ENCODE results near the gene FHIT. TPM values are rescaled to one million over a fixed set of nuclear protein-coding genes. Genes with fewer than 3 reads are reported as not detected.

Gene FHIT
- polyA plus RNA-seq, 1 donor: 35.8 TPM

DNA sequence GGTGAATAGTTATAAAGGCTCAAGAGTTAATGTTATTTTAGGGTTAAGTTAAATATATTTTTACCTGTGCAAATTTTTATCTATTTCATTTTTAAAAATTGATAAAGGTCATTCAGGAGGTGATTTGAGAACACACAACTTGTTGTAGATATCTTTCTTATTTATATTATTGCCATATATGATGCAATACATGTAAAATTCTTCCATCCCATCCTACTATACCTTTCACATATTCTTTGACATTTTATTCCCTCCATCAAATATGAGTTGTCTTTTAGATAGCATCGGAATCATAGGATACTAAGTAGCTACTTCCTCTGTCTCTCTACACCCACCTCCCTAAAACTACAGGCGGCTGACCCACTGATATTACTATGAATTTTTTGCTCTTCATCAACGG, 734.1 kb downstream of the FHIT start:
- no peaks in the 10 kb centered on the region for H3K27me3 ChIP-seq (ENCODE audit: control insufficient read depth, insufficient read depth, low read length)
- DNase-seq: no peak
- no peaks in the 10 kb centered on the region for H3K36me3 ChIP-seq (ENCODE audit: control insufficient read depth, insufficient read depth, low read length)
- H3K9me3 ChIP-seq (ENCODE audit: control insufficient read depth, low read depth, low read length): no peaks in the 10 kb centered on the region
- 100% methylated on average over 2 of the region's 3 CpGs for WGBS (ENCODE audit: insufficient coverage, low lambda C conversion rate)
- no peaks in the 10 kb centered on the region for H3K4me1 ChIP-seq (ENCODE audit: control insufficient read depth, insufficient read depth, low read length)
- no peak overlapping the region for H3K4me3 ChIP-seq (ENCODE audit: low read length)
- no peak overlapping the region for H3K27ac ChIP-seq (ENCODE audit: low read length)

DNA sequence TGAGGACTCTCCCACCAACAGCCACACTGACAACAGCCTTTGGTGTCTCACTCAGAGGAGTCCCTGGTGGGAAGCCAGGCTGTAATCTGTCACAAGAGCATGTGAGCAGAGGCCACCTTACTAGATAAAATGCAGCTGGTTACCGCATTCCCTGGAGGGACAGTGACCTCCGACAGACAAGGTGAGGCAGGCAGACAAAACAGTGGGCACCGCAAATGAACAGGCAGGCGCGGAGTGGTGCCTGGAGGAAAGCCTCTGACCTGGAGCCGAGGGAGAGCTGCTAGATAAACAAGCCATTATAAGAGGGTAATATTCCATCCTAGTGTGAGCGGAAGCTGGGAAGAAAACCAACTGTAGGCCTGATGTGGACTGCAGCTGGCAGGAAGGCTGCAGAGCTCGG, 736.4 kb downstream of the FHIT start:
- no CpG with 5 or more reads among the region's 8 CpGs for WGBS (ENCODE audit: insufficient coverage, low lambda C conversion rate)
- H3K36me3 ChIP-seq (ENCODE audit: control insufficient read depth, insufficient read depth, low read length): no peaks in the 10 kb centered on the region

DNA sequence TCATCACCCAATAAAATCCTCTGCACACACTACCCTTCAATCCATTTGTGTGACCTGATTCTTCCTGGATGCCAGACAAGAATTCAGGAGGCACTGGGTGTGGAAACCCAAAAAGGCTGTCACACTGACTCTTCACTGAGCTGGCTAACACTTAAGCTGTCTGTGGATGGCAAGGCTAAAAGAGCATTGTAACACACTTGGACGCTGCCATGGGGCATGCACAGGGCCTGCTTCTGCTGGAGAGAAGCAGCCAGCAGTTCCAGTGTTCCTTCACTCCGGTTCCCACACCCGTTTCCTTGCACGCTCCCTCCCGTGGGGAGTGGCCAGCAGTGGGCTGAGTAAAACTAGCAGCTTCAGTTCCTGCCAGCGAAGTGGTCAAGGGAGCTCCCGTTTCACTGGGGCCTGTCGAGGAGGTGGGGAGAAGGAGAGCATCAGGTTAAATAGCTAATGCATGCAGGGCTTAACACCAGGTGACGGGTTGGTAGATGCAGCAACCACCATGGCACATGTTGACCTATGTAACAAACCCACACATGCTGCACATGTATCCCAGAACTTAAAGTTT, 737.1 kb downstream of the FHIT start:
- Histone ChIP-seq H3K27me3 (ENCODE audit: control insufficient read depth, insufficient read depth, low read length) (no peaks in the 10 kb centered on the region), H3K27ac (ENCODE audit: low read length) (no peak overlapping the region), H3K36me3 (ENCODE audit: control insufficient read depth, insufficient read depth, low read length) (no peaks in the 10 kb centered on the region), H3K9me3 (ENCODE audit: control insufficient read depth, low read depth, low read length) (no peaks in the 10 kb centered on the region), H3K4me3 (ENCODE audit: low read length) (no peak overlapping the region), H3K4me1 (ENCODE audit: control insufficient read depth, insufficient read depth, low read length) (no peaks in the 10 kb centered on the region)
- WGBS (ENCODE audit: insufficient coverage, low lambda C conversion rate): no CpG with 5 or more reads among the region's 9 CpGs
- no peak for DNase-seq

More for the DNA sequence above, 736.4 kb downstream of the FHIT start:
- Histone ChIP-seq H3K27me3 (ENCODE audit: control insufficient read depth, insufficient read depth, low read length) (no peaks in the 10 kb centered on the region), H3K4me1 (ENCODE audit: control insufficient read depth, insufficient read depth, low read length) (no peaks in the 10 kb centered on the region), H3K27ac (ENCODE audit: low read length) (no peak overlapping the region), H3K9me3 (ENCODE audit: control insufficient read depth, low read depth, low read length) (no peaks in the 10 kb centered on the region), H3K4me3 (ENCODE audit: low read length) (no peak overlapping the region)
- no peak for DNase-seq

DNA sequence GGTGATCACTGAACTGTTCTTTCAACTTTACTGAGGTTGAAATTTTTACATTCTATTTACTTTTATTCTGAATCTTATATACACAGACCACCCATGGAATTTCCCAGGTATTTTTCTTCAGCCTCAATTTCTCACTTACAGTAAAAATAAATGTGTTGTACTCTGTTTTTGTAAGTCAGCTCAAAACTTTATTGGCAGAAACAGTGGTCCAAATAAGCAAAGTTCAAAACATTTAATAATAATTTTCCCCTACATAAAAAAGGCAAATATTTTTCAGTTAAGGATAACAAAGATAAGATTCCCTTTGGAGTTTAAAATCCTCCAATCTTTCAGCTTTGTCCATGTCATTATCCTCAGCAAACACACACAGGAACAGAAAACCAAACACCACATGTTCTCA, 738.0 kb downstream of the FHIT start:
- Histone ChIP-seq H3K27ac (ENCODE audit: low read length) (no peak overlapping the region), H3K4me3 (ENCODE audit: low read length) (no peak overlapping the region), H3K36me3 (ENCODE audit: control insufficient read depth, insufficient read depth, low read length) (no peaks in the 10 kb centered on the region), H3K27me3 (ENCODE audit: control insufficient read depth, insufficient read depth, low read length) (no peaks in the 10 kb centered on the region), H3K9me3 (ENCODE audit: control insufficient read depth, low read depth, low read length) (no peaks in the 10 kb centered on the region), H3K4me1 (ENCODE audit: control insufficient read depth, insufficient read depth, low read length) (no peaks in the 10 kb centered on the region)
- DNase-seq: no peak

DNA sequence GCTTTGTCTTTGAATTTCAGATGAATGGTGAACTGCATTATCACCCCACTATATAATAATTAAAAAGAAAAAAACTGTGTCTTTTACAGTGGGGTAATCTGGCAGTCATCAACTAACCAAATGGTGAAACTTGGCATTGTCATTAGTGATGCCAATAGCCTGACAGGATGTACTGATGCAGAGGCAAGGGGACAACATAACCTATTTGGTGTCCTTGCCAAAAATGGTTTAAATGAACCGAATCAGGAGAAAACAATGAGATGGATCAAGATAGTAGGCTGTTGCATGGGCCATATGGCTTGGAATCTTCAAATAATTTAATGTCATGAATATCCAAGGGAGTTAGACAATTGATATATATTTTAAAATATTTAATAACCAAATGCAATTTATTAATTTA, 738.7 kb downstream of the FHIT start:
- H3K36me3 ChIP-seq (ENCODE audit: control insufficient read depth, insufficient read depth, low read length): no peaks in the 10 kb centered on the region
- 100% methylated on average over 1 of the region's 1 CpG for WGBS (ENCODE audit: insufficient coverage, low lambda C conversion rate)

DNA sequence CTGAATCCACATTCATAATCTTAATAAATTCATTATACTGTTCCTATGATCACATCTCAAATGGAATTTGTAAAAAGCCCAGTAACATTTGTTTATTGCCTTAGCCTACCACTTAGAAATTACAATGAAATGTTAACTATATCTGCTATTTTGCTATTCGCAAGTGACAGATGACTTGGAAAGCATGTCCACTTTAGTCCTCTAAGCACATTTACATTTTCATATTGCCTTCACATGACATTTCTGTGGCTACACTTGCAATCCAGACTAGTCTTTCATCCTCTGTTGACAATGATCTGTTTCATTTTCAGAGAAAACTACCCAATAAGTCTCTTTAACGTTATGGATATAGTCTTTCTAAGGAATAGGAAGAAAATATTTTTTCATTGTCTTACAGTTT, 741.8 kb downstream of the FHIT start:
- no peak overlapping the region for H3K27ac ChIP-seq (ENCODE audit: low read length)
- 86% methylated on average over 2 of the region's 2 CpGs for WGBS (ENCODE audit: insufficient coverage, low lambda C conversion rate)
- no peaks in the 10 kb centered on the region for H3K4me1 ChIP-seq (ENCODE audit: control insufficient read depth, insufficient read depth, low read length)
- no peaks in the 10 kb centered on the region for H3K27me3 ChIP-seq (ENCODE audit: control insufficient read depth, insufficient read depth, low read length)
- H3K36me3 ChIP-seq (ENCODE audit: control insufficient read depth, insufficient read depth, low read length): no peaks in the 10 kb centered on the region
- no peak for DNase-seq
- H3K4me3 ChIP-seq (ENCODE audit: low read length): no peak overlapping the region
- H3K9me3 ChIP-seq (ENCODE audit: control insufficient read depth, low read depth, low read length): no peaks in the 10 kb centered on the region

More for the DNA sequence above, 738.7 kb downstream of the FHIT start:
- Histone ChIP-seq H3K27ac (ENCODE audit: low read length) (no peak overlapping the region), H3K9me3 (ENCODE audit: control insufficient read depth, low read depth, low read length) (no peaks in the 10 kb centered on the region), H3K4me1 (ENCODE audit: control insufficient read depth, insufficient read depth, low read length) (no peaks in the 10 kb centered on the region), H3K27me3 (ENCODE audit: control insufficient read depth, insufficient read depth, low read length) (no peaks in the 10 kb centered on the region), H3K4me3 (ENCODE audit: low read length) (no peak overlapping the region)
- DNase-seq: no peak

DNA sequence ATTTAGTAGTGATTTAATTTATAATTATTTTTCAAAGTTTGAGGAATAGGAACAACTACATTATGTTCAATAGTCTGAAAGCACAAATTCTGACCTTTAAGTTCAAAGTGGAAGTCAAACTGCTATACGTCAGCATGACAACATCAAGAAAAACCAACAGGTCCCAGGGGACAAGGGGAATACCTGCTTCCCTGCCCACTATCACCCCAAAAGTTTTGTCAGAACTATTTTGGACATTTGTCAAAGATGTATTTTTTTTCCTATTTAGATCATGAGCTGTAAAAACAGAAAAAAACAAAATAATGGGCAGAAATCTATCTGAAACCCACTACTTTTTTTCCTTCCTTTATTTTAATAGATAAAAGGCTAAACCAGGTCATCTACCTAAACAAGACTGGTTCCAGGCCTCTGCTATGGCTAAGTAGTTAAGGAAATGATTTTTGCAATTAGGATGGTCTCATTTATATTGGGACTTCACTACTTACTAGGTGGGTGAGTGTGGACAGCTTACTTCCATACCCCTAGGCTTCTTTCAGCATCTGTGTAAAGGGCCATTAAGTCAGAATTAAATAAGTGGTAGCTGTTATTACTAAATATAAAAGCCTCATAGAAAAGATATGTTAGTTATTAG, 746.3 kb downstream of the FHIT start:
- DNase-seq: no peak
- Histone ChIP-seq H3K27me3 (ENCODE audit: control insufficient read depth, insufficient read depth, low read length) (no peaks in the 10 kb centered on the region), H3K27ac (ENCODE audit: low read length) (no peak overlapping the region), H3K4me3 (ENCODE audit: low read length) (no peak overlapping the region), H3K36me3 (ENCODE audit: control insufficient read depth, insufficient read depth, low read length) (no peaks in the 10 kb centered on the region), H3K9me3 (ENCODE audit: control insufficient read depth, low read depth, low read length) (no peaks in the 10 kb centered on the region), H3K4me1 (ENCODE audit: control insufficient read depth, insufficient read depth, low read length) (no peaks in the 10 kb centered on the region)
- WGBS (ENCODE audit: insufficient coverage, low lambda C conversion rate): 100% methylated on average over 1 of the region's 1 CpG

DNA sequence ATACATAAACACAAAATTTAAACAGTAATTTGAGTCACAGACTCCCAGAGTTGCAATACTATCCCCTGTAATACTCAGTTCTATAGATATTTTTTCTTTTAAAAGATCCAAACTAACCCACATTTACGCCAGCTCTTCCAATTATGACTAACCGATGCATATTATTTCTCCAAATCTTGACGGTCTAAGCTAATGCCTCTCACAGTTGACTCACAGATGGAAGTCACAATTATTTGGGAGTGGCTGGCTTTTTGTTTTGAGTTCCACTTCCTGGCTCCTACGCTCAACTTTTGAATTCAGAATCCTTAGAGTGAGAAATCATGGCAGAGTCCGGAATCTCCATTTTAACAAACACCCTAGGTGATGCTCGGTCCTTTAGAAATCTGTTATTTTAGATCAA, 749.9 kb downstream of the FHIT start:
- Histone ChIP-seq H3K9me3 (ENCODE audit: control insufficient read depth, low read depth, low read length) (no peaks in the 10 kb centered on the region), H3K27me3 (ENCODE audit: control insufficient read depth, insufficient read depth, low read length) (no peaks in the 10 kb centered on the region), H3K36me3 (ENCODE audit: control insufficient read depth, insufficient read depth, low read length) (no peaks in the 10 kb centered on the region), H3K27ac (ENCODE audit: low read length) (no peak overlapping the region), H3K4me1 (ENCODE audit: control insufficient read depth, insufficient read depth, low read length) (no peaks in the 10 kb centered on the region), H3K4me3 (ENCODE audit: low read length) (no peak overlapping the region)
- no peak for DNase-seq
- WGBS (ENCODE audit: insufficient coverage, low lambda C conversion rate): no CpG with 5 or more reads among the region's 6 CpGs

DNA sequence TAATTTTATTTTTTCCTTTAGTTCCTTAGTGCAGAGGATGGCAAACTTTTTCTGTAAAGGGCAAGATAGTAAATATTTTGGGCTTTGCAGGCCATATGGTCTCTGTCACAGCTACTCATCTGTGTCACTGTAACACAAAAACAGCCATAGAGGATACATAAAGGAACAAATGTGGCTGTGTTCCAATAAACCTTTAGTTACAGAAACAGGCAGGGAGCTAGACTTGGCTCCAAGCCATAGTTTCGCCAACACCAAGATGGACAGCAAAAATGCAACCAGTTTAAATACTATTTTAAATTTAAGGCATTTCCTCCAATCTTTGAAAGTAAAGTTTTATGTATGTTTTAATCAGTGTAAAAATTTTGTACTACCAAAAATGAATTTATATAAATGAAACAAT, 753.4 kb downstream of the FHIT start:
- H3K4me1 ChIP-seq (ENCODE audit: control insufficient read depth, insufficient read depth, low read length): no peaks in the 10 kb centered on the region
- no peak for DNase-seq

DNA sequence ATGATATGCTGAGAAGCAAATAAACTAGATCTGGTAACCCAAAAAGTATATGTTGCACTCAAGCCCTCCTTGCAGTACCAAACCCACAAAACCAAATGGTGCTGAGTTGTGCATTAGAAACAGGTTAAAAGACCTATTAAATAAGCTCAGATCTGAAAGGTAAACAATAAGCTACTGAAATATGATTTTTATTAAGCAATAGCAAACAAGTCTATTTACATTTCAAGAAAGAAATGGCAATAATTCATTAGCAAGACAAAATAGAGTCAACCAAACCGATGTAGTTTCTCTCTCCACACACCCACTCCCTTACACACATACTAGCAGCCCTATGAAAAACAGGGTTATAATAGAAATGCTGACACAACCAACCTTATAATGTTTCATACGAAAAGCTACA, 760.3 kb downstream of the FHIT start:
- no peaks in the 10 kb centered on the region for H3K27me3 ChIP-seq (ENCODE audit: control insufficient read depth, insufficient read depth, low read length)
- no peak for DNase-seq
- 100% methylated on average over 1 of the region's 2 CpGs for WGBS (ENCODE audit: insufficient coverage, low lambda C conversion rate)
- peaks cover 4% of the 10 kb centered on the region for H3K4me1 ChIP-seq (ENCODE audit: control insufficient read depth, insufficient read depth, low read length)
- no peak overlapping the region for H3K27ac ChIP-seq (ENCODE audit: low read length)
- H3K9me3 ChIP-seq (ENCODE audit: control insufficient read depth, low read depth, low read length): no peaks in the 10 kb centered on the region
- H3K36me3 ChIP-seq (ENCODE audit: control insufficient read depth, insufficient read depth, low read length): no peaks in the 10 kb centered on the region
- no peak overlapping the region for H3K4me3 ChIP-seq (ENCODE audit: low read length)

More for the DNA sequence above, 753.4 kb downstream of the FHIT start:
- Histone ChIP-seq H3K4me3 (ENCODE audit: low read length) (no peak overlapping the region), H3K9me3 (ENCODE audit: control insufficient read depth, low read depth, low read length) (no peaks in the 10 kb centered on the region), H3K27ac (ENCODE audit: low read length) (no peak overlapping the region), H3K27me3 (ENCODE audit: control insufficient read depth, insufficient read depth, low read length) (no peaks in the 10 kb centered on the region), H3K36me3 (ENCODE audit: control insufficient read depth, insufficient read depth, low read length) (no peaks in the 10 kb centered on the region)
- 80% methylated on average over 1 of the region's 1 CpG for WGBS (ENCODE audit: insufficient coverage, low lambda C conversion rate)

DNA sequence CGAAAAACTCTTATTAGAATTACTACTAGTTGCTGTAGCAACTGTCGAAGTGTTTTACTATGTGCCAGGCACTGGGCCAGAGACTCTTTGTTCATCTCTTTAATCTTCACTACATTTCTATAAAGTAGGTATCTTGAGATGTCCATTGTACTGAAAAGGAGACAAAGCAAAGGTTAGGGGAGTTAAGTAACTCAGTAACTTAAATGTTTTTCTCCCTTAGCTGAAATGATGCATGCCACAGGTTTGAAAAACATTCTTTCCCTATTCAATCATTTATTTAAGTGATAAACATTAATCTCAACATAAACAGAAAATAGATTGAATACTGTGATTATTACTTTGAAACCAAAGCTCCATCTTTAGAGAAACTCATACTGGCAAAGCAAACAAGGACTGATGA, 776.2 kb downstream of the FHIT start:
- WGBS (ENCODE audit: insufficient coverage, low lambda C conversion rate): 42% methylated on average over 2 of the region's 2 CpGs
- no peak for DNase-seq
- no peaks in the 10 kb centered on the region for H3K27me3 ChIP-seq (ENCODE audit: control insufficient read depth, insufficient read depth, low read length)
- H3K4me3 ChIP-seq (ENCODE audit: low read length): no peak overlapping the region
- no peak overlapping the region for H3K27ac ChIP-seq (ENCODE audit: low read length)
- no peaks in the 10 kb centered on the region for H3K9me3 ChIP-seq (ENCODE audit: control insufficient read depth, low read depth, low read length)
- no peaks in the 10 kb centered on the region for H3K4me1 ChIP-seq (ENCODE audit: control insufficient read depth, insufficient read depth, low read length)
- H3K36me3 ChIP-seq (ENCODE audit: control insufficient read depth, insufficient read depth, low read length): no peaks in the 10 kb centered on the region

All from large intestine (tissue), 3 donors.